Stomach (tissue), 9 donors: ENCODE measurements around the gene CD72. TPM values are rescaled to one million over a fixed set of nuclear protein-coding genes. Genes with fewer than 3 reads are reported as not detected.

Experiments used
- DNase-seq, 2 donors: peaks; one replicate each; pipeline versions ENCODE4 v3.0.0 to v3.0.0-alpha.2; 2013 to 2019
- H3K27ac ChIP-seq, 5 donors: fragments of 200-600 bp in 4 of 5; sonication (generic) in 4 of 5; one replicate each; pipeline ENCODE4 v1.5.1; 2013 to 2019; ENCODE audit warnings: mild to moderate bottlenecking in 1 of 5, moderate library complexity in 1 of 5
- H3K27me3 ChIP-seq, 3 donors: fragments of 200-600 bp; sonication (generic); one replicate each; pipeline ENCODE4 v1.5.1; 2017 to 2019; ENCODE audit warnings: mixed run types in 1 of 3
- H3K36me3 ChIP-seq, 4 donors: fragments of 200-600 bp; sonication (generic); 1 replicate in 3 of 4; 2 replicates in 1 of 4; pipeline ENCODE4 v1.5.1; 2016 to 2019
- H3K4me1 ChIP-seq, 4 donors: fragments of 200-600 bp; sonication (generic); one replicate each; pipeline ENCODE4 v1.5.1; 2016 to 2019
- H3K4me3 ChIP-seq, 4 donors: fragments of 200-600 bp; sonication (generic) in 3 of 4; one replicate each; pipeline ENCODE4 v1.5.1; 2016 to 2019; ENCODE audit warnings: mild to moderate bottlenecking in 1 of 4
- H3K9me3 ChIP-seq, 4 donors: fragments of 200-600 bp; sonication (generic); one replicate each; pipeline ENCODE4 v1.5.1; 2016 to 2019
- EP300 ChIP-seq: sonication (generic); formaldehyde crosslinking; IDR thresholded peaks from one replicate; pipeline ENCODE4 v1.6.1; 2017; ENCODE audit warnings: antibody characterized with exemption
- POLR2A ChIP-seq, 4 donors: fragments of 450-650 bp; IDR thresholded peaks; one replicate each; pipeline ENCODE4 v1.6.1; 2016; ENCODE audit warnings: antibody characterized with exemption in 4 of 4, control low read depth in 2 of 4, mild to moderate bottlenecking in 1 of 4, moderate library complexity in 1 of 4
- POLR2AphosphoS5 ChIP-seq, 3 donors: sonication (generic); formaldehyde crosslinking; IDR thresholded peaks; one replicate each; pipeline ENCODE4 v1.6.1; 2016; ENCODE audit warnings: antibody characterized with exemption in 3 of 3
- WGBS, 5 donors: extraction: QIAGEN DNeasy Blood & Tissue Kit in 3 of 5; methylation state at CpG; one replicate each; pipeline versions ENCODE4 v1.1.5 to v1.1.7; 2013 to 2018; 5-methylcytosine and 5-hydroxymethylcytosine counted together
- intact Hi-C: fragments of 100-400 bp; cut with DNase I; formaldehyde crosslinking; loops from one replicate; pipeline ENCODE4 v1.15.1; 2023; ENCODE audit warnings: low total_unique reads
- polyA plus RNA-seq, 3 donors: library from polyadenylated mRNA; stranded (reverse); fragments of 200-250 nt; gene quantifications; one replicate each; pipeline ENCODE4 v1.2.3, GENCODE V29; 2013
- total RNA-seq, 5 donors: library from RNA; depleted of rRNA; stranded (reverse); fragments of >200 nt; gene quantifications; one replicate each; pipeline versions ENCODE4 v1.1.0 to v1.2.3, GENCODE V29; 2014 to 2016
- TF ChIP-seq, protein P1 (sequence below), 7 experiments: fragments of 450-650 bp in 4 of 7; fragments of 200-600 bp in 3 of 7; sonication (generic) in 3 of 7; IDR thresholded peaks; one replicate each; pipeline ENCODE4 v1.5.1; 2016 to 2019; ENCODE audit warnings: antibody characterized with exemption in 7 of 7, control low read depth in 2 of 7, mild to moderate bottlenecking in 1 of 7
- donor health status: healthy with polysubstance abuse.
- donor health status: Bipolar disorder and iron deficiency.
- donor health status: healthy.

The CD72 gene
- total and polyA plus RNA-seq, 8 donors, result 0.61 to 18.7 (median 2.8) TPM; not detected in 3

- no peaks in the 10 kb centered on the region for H3K9me3 ChIP-seq
- intact Hi-C loops, result no loop called here
Measured at GRCh38 chr9:35605351-35606137, 12.7 kb downstream of the CD72 start.

GRCh38 chr9:35604578-35605350 is 13.4 kb downstream of the CD72 start, which contains the start of gene TESK1:
Gene TESK1, plus strand, starts transcription at chr9:35605262. Its CDS starts 358 bp downstream, at chr9:35605620.
- Histone ChIP-seq H3K4me3 (peak within 1 kb of the TSS; percentile 76 to 96 (median 93)), H3K36me3 (peaks cover 24 to 31% (median 28%) of the 10 kb centered on the region in 4 donors), H3K4me1 (peaks cover 21 to 36% (median 35%) of the 10 kb centered on the region in 4 donors), H3K9me3 (no peaks in the 10 kb centered on the region), H3K27ac (peak within 1 kb of the TSS; percentile 90 to 97 (median 97)), H3K27me3 (no peaks in the 10 kb centered on the region)
- 0 to 3% (median 1%) methylated on average over 14 to 55 of the region's 55 CpGs for WGBS, 5 donors
- DNase-seq, result peak; percentile 89 to 94
- peak in 1 of 3 donors; percentile 13 for TF ChIP-seq POLR2AphosphoS5 (IDR thresholded peaks at IDR 0.05)
- TF ChIP-seq POLR2A (IDR thresholded peaks at IDR 0.05), result no peak
- intact Hi-C loops, result no loop called here

More at GRCh38 chr9:35605351-35606137, 12.7 kb downstream of the CD72 start:
- Histone ChIP-seq H3K4me1 (peaks cover 21 to 36% (median 35%) of the 10 kb centered on the region in 4 donors), H3K27me3 (no peaks in the 10 kb centered on the region), H3K36me3 (peaks cover 26 to 39% (median 34%) of the 10 kb centered on the region in 4 donors), H3K27ac (peak overlapping the region; percentile 90 to 97 (median 97)), H3K4me3 (peak overlapping the region; percentile 76 to 96 (median 93))
- WGBS, 5 donors, result 0 to 2% (median 1%) methylated on average over 13 to 76 of the region's 76 CpGs
- TF ChIP-seq POLR2A (IDR thresholded peaks at IDR 0.05) (no peak), POLR2AphosphoS5 (IDR thresholded peaks at IDR 0.05) (no peak), EP300 (no peak)
- DNase-seq, result peak in 1 of 2 donors; percentile 64

DNA sequence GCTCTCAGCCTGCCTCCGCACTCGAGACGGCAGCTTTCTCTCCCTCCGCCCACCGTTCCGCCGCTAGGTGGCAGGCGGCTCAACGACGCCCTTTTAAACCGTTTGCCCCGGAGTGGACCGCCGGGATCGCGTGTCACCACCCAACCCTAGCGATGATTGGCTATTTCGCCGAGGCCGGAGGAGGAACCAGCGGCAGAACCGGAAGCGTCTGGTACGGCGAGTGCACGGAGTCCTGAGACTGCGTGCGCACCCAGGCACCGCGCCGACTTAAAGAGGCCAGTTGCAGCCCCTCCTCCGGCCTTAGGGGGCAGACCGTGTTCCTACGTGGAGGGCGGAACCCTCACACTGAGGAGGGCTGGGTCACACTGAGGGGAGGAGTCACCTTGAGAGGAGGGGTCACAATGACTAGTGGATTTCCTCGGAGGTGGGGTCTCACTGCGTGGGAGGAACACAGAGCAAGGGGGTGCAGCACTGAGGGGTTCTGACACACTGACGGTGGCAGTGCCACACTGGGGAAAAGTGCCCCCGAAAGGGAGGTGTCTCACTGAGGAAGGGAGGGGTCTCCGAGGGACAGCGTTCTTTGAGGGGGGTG is 14.1 kb downstream of the CD72 start:
- intact Hi-C loops, result no loop called here

DNA sequence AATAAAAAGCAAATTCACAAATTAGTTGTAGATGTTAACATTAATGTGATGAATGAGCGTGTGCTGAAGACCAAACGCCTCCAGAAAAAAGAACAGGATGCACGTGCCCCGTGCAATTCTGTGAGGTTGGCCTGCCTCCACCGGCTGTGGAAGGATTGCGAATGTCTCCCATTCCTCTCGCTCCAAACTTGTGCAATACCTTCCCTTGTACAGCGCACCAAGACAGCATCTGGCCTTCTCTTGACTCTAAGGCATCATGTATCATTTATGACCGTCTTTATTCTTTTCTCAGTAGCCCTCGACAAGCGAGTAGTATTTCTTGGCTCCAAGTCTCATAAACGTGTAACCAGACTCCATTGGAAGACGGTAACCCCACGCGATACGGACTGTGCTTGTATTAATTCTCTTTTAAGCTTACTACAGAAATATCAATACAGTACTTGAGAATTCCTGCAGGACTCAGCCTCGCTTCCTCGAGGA is 14.7 kb downstream of the CD72 start:
- H3K9me3 ChIP-seq, result no peaks in the 10 kb centered on the region
- H3K36me3 ChIP-seq, result peaks cover 11 to 19% (median 16%) of the 10 kb centered on the region in 4 donors
- intact Hi-C loops, result no loop called here
- H3K4me1 ChIP-seq, result peaks cover 30 to 48% (median 45%) of the 10 kb centered on the region in 4 donors
- H3K27ac ChIP-seq, result peak overlapping the region; percentile 81 to 97 (median 97)
- DNase-seq, result peak; percentile 56 to 79
- TF ChIP-seq POLR2AphosphoS5 (IDR thresholded peaks at IDR 0.05) (peak in 1 of 3 donors; percentile 81), EP300 (no peak)
- no peaks in the 10 kb centered on the region for H3K27me3 ChIP-seq
- H3K4me3 ChIP-seq, result peak overlapping the region; percentile 76 to 96 (median 93)
- 2 to 8% (median 5%) methylated on average over 18 of the region's 18 CpGs for WGBS, 5 donors

More for the DNA sequence above, 14.1 kb downstream of the CD72 start:
- H3K9me3 ChIP-seq, result no peaks in the 10 kb centered on the region
- peak overlapping the region; percentile 85 to 97 (median 97) for H3K27ac ChIP-seq
- H3K27me3 ChIP-seq, result no peaks in the 10 kb centered on the region
- TF ChIP-seq, protein P1, sequence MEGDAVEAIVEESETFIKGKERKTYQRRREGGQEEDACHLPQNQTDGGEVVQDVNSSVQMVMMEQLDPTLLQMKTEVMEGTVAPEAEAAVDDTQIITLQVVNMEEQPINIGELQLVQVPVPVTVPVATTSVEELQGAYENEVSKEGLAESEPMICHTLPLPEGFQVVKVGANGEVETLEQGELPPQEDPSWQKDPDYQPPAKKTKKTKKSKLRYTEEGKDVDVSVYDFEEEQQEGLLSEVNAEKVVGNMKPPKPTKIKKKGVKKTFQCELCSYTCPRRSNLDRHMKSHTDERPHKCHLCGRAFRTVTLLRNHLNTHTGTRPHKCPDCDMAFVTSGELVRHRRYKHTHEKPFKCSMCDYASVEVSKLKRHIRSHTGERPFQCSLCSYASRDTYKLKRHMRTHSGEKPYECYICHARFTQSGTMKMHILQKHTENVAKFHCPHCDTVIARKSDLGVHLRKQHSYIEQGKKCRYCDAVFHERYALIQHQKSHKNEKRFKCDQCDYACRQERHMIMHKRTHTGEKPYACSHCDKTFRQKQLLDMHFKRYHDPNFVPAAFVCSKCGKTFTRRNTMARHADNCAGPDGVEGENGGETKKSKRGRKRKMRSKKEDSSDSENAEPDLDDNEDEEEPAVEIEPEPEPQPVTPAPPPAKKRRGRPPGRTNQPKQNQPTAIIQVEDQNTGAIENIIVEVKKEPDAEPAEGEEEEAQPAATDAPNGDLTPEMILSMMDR (IDR thresholded peaks at IDR 0.05), result peak in 6 of 7 experiments; percentile 82 to 100 (median 94)
- TF ChIP-seq EP300 (no peak), POLR2A (IDR thresholded peaks at IDR 0.05) (peak in 1 of 4 donors; percentile 35), POLR2AphosphoS5 (IDR thresholded peaks at IDR 0.05) (peak; percentile 87 to 96 (median 91))
- peak overlapping the region; percentile 76 to 96 (median 93) for H3K4me3 ChIP-seq
- DNase-seq, result peak; percentile 100
- WGBS, 5 donors, result 0 to 1% (median 0%) methylated on average over 16 to 41 of the region's 41 CpGs
- peaks cover 17 to 24% (median 21%) of the 10 kb centered on the region in 4 donors for H3K36me3 ChIP-seq
- H3K4me1 ChIP-seq, result peaks cover 25 to 43% (median 40%) of the 10 kb centered on the region in 4 donors

DNA sequence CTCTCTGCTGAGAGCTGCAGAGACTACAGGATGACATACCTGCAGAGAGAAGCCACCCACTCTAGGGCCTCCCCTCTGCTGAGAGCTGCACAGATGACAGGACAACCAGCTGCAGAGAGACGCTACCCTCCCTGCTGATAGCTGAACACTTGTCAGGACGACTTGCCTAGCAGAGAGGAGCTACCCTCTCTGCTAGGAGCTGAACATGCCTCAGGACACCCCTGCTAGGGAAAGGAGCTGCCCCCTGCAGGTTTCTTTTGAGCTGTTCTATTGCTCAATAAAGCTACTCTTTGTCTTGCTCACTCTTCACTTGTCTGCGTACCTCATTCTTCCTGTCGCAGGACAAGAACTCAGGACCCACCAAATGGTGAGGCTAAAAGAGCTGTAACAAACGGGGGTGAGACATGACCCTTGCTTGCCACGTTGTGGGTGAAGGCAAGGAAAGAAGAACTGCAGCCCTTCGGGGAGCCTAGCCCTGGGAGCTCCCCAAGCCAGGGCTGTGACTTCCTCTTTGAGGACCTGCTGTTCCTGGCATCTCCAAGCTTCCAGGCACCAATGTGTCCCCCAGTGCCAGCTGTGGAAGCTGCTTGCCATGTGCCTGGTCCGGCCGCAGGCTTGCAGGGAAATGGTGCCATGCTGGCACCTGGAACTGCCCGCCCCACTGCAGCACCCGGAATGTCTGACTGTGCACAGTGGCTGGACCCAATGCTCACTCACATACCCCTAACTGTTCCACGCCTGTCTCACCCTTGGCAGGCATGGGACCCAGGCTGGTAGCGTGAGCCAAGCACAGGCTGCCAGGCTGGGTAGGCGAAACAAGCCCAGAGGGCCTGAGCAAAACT is 18.2 kb downstream of the CD72 start:
- H3K27me3 ChIP-seq, result no peaks in the 10 kb centered on the region
- 77 to 89% (median 87%) methylated on average over 12 to 14 of the region's 14 CpGs for WGBS, 5 donors
- DNase-seq, result no peak
- no peaks in the 10 kb centered on the region for H3K9me3 ChIP-seq
- H3K4me3 ChIP-seq, result no peak overlapping the region
- peaks cover 18 to 31% (median 28%) of the 10 kb centered on the region in 4 donors for H3K4me1 ChIP-seq
- intact Hi-C loops, result no loop called here
- no peak overlapping the region for H3K27ac ChIP-seq
- TF ChIP-seq, protein P1 (IDR thresholded peaks at IDR 0.05), result no peak
- no peaks in the 10 kb centered on the region for H3K36me3 ChIP-seq
